ENCODE results near the gene NXPE4.

NXPE4 gene

DNA sequence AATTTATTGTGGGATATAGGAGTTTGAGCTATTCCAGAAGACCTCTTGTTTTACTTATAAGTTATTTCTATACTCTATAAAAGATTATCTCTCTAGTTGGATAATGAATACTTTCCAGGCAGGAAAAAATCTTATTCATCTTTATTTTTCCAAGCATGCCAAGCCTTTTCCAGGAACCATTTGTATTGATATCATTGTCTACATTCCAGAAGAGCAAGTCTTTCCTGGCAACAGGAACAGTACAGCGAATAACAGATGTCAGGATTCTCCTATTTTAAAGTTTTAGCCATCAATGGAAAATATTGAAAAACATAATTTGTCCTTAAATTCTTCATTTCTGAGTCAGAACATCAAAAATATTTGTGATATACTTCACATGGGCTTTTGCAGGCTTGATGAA, 30.8 kb downstream of the NXPE4 start:
- DNase-seq (ENCODE audit: extremely low spot score, insufficient read length, low read depth) (no peak), FAIRE-seq (no peak)

DNA sequence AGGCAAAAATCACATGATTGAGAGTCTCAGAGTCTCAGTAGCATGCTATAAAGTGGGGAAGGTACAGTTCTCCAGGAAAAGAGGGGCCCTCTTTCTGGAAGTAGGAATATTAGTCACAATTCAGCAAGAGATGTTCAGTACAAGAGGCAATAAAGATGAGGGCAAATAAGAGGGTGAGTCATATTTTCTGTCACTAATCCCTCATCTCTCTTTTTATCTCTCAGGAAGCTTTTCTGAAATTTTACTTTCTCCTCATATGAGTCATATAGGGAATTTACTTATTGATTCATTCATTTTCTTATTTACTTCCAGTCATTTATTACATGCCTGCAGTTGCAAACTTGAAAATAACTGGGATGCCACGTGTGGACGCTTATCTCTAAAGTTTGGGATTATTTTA, 32.5 kb downstream of the NXPE4 start:
- DNase-seq (ENCODE audit: extremely low spot score, insufficient read length, low read depth) (no peak), FAIRE-seq (no peak)

DNA sequence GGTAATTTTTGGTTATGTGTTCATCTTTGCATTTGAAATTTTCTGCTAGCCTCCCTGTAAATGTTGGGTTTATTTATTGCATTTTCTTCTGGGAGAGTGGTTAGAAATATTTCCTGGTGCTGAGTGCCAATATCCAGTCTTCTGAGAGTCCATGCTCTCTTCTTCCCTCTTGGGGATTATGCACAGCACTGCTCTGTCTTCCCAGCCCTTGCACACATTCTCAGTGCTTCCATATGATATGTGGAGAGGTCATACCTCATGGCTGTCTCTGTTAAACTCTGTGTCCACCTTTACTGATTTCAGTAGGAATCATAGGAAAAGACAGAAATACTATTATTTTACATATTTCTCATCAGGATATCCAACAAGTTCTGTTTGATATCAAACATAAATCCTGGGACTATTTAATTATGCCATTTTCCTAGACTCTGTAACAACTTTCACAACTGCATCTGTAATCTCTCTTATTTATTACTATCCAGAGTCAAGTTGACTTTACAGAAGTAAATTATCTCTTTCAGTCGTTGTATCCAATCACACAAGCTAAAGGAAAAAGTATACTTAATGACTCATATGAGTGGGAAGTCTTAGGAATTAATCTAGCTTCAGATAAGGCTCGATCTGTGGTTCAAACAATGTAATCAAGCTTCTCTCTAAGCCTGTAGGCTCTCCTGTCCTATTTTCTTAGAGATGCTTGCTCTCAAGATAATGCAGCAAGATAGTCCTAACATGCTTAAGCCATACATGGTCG, 33.2 kb downstream of the NXPE4 start:
- FAIRE-seq = peak; percentile 66
- DNase-seq (ENCODE audit: extremely low spot score, insufficient read length, low read depth) = no peak

DNA sequence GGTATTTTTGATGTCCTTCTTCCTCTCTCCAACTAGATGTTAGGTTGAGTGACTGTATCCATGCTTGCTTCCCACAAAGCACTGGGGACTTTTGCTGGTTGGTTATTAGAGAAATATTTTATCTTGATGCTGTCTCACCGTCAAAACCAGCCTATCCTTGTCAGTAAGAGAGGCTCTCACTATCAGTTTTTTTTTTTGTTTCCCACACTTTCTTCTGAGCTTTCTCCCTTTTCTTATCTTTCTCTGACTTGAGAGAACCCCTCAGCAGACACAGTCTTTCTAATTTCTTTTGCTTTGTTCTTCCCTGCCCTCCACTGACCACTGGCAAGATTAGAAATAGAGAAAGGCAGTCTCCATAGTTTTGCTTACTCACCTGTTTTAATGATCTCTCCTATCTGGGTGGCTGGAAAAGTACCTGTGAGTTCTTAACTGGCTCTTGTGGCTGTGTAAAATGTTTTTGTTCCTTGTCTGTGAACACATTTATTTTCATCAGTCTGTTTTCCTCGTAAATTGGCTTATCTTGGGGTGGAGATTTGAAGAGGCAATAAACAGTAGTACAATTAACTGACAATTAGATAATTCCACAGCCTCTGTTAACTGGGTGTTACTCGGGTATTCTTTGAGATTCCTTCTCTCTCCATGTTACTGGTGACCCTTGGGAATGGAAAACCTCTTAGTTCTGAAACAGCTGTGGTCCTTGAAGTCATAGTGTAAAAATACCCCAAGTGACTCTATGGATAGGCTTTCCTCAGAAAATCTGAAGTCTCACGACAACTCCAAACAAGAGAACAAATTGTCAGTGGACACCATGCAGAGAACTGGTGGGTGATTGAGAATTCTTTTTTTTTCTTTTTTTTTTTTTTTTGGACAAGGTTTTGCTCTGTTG, 35.9 kb downstream of the NXPE4 start, which contains the start of gene NXPE1:
Gene NXPE1 (minus strand): TSS at position 457 of the 886 bp plus-strand sequence. CDS start 8,680 bp downstream, outside the sequence.
- no peak for FAIRE-seq

DNA sequence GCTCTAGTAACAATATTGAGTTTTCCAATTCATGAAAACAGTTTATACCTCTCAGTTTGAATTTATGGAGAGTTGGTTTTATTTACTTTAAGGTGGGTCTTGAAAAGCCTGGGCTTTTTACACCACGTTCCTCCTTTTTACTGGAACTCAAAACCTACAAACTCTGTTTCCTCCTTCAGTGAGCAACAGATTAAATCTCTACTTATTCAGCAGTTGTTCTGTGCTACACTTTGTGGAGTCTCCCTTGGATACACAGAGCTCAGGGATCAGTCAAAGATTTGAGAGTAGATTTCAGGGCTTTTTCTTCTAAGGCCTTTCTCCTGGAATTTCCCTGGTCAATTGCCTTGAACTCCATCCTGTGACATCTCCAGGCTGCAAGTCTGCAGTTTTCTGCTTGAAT, 39.5 kb downstream of the NXPE4 start:
- FAIRE-seq = no peak
- DNase-seq (ENCODE audit: extremely low spot score, insufficient read length, low read depth) = no peak

More for the DNA sequence above, 35.9 kb downstream of the NXPE4 start, which contains the start of gene NXPE1:
- DNase-seq (ENCODE audit: extremely low spot score, insufficient read length, low read depth) = no peak

DNA sequence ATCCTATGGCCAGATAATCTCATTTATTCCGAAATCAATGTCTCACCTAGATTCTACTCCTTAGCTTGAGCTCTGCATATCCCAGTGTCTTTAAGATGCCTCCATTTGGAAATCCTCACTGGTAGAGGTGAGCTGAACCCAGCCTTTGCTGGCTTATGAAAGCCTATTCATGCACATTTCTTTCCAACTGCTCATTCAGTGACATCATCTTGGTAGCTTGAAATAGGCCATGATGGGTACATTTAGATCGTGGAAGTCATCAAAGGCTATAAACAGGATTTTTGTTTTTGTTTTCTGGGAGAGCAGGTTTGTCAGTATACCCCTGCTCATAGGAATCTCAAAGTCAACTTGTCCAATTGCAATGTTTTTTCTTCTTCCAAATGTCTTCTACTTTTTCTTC, 41.9 kb downstream of the NXPE4 start:
- no peak for DNase-seq (ENCODE audit: extremely low spot score, insufficient read length, low read depth)
- peak; percentile 35 for FAIRE-seq

DNA sequence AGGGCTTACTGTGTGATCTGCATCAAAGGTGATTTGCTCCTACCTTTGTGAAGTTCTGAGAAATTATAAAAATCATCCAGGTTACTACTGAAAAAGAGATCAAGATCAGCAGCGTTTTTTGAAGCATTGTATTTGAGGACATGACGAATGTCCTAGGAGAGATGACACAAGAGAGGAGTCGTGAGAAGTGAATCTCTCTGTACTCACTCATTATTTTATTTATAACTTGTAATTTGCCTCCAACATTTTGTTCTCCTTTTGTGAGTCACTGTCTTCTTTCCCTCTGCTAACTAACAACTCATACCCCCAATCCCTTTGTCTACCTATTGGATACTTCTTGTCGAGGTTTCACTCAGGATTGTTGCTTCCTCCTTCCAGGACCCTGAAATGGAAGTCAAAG, 44.5 kb downstream of the NXPE4 start:
- FAIRE-seq = no peak

DNA sequence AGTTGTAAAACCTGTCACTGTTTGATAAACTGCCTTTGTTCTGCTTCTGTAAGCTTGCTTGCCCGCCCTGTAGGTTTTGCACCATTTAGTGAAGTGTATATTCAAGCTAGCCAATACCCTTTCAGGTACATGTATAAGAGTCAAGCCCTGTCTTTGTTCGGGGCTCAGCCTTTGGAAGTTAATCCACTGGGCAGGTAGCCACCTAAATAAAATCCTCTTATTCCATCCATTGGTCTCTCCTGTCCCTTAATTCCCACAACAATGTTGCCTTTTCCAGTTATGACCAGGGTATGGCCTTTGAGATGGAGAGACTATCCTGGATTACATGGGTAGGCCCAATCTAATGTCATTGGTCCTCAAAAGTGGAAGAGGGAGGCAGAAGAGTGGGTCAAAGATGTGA, 69.9 kb downstream of the NXPE4 start:
- FAIRE-seq = no peak
- no peak for DNase-seq (ENCODE audit: extremely low spot score, insufficient read length, low read depth)

More for the DNA sequence above, 44.5 kb downstream of the NXPE4 start:
- no peak for DNase-seq (ENCODE audit: extremely low spot score, insufficient read length, low read depth)

DNA sequence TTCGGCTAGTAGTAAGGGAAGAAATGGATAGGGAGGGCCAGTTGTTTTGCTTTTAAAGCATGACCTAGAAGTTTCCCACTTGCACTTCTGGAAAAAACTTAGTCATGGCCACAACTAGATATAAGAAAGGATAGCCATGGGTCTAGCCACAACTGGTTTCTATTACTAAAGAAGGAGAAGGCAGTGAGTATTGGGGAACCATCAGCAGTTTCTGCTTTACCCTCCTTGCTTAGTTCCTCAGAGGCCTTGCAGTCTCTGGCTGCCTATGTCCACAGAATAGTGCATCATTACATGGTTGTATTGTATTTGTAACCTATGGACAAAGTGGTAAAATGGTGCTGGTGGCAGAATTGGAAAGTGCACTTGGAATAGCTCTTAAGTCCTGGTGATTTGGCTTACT, 71.5 kb downstream of the NXPE4 start:
- no peak for DNase-seq (ENCODE audit: extremely low spot score, insufficient read length, low read depth)
- no peak for FAIRE-seq

DNA sequence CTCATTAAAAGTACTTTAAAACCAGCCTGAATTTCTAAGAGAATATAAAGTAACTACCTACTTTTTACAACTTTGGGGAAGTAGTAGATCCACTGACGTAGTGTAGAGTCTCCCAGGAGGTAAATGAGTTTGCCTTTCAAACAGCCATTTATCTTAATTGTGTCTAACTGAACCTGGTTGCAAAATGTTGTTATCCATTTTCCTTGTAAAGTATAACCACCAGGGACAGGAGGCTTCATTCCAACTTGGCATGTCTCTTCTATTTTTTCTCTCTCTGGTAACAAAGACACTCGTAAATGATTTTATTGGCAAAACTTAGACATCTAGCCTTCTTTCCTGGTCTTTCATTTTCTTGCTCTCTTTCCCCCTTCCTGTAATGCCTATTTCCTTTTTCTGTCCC, 72.8 kb downstream of the NXPE4 start:
- FAIRE-seq (no peak), DNase-seq (ENCODE audit: extremely low spot score, insufficient read length, low read depth) (no peak)
